HG03521 (cell line): ENCODE measurements around the gene SNPH.
"Not testable (repeated sequence)": the region's sequence is repeated elsewhere in the genome, so short reads cannot be mapped to it uniquely, and the experiment has no call there.

Experiments
- ATAC-seq: cut with Tn5 transposase; IDR thresholded peaks from one replicate; pipeline ENCODE4 v1.9.1; 2021; ENCODE audit warnings: mild to moderate bottlenecking, moderate library complexity; ENCODE audit not compliant: unreplicated experiment

SNPH gene, protein sequence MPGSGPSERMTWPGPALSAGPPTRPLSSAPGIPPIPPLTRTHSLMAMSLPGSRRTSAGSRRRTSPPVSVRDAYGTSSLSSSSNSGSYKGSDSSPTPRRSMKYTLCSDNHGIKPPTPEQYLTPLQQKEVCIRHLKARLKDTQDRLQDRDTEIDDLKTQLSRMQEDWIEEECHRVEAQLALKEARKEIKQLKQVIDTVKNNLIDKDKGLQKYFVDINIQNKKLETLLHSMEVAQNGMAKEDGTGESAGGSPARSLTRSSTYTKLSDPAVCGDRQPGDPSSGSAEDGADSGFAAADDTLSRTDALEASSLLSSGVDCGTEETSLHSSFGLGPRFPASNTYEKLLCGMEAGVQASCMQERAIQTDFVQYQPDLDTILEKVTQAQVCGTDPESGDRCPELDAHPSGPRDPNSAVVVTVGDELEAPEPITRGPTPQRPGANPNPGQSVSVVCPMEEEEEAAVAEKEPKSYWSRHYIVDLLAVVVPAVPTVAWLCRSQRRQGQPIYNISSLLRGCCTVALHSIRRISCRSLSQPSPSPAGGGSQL

DNA sequence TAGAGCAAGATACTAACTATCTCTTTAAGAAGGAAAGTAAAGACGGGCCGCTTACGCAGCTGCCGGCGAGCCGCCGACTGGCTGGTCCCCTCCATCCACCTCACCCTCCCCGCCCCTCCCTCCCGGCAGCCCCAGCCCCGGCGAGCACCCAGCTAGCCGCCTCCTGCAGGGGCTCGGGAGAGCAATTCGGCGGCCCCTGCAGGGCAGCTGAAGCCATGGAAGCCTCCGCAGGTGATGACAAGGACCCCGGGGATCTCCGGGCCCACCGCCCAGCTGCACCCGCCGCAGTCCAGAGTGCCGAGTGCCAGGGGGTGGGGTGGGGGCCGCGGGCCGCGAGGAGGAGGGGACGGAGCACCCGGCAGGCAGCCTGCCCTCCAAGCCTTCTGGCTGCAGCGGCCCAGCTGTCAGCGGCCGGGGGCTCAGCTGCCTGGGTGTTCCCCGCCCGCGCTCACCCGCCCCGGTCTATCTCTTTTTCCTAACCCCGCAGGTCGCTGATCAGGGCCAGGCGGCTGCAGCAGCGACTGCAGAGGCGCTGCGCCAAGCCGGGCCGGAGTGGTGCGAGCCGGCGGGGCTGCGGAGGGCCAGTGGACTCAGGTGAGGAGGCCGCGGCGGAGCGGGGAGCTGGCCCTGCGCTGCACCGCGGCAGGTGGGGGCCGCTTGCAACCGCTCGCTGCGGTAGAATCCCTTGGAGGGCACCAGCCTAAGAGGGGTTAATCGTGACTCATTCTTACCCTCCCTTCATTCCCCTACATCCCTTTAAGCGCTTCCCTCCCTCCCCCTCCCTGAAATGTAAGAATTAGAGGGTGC is at the start of gene SNPH:
Gene SNPH, plus strand, starts transcription at position 128 of the 807 bp plus-strand sequence. CDS start 29,946 bp downstream, outside the sequence.
- ATAC-seq, result peak; percentile 69

DNA sequence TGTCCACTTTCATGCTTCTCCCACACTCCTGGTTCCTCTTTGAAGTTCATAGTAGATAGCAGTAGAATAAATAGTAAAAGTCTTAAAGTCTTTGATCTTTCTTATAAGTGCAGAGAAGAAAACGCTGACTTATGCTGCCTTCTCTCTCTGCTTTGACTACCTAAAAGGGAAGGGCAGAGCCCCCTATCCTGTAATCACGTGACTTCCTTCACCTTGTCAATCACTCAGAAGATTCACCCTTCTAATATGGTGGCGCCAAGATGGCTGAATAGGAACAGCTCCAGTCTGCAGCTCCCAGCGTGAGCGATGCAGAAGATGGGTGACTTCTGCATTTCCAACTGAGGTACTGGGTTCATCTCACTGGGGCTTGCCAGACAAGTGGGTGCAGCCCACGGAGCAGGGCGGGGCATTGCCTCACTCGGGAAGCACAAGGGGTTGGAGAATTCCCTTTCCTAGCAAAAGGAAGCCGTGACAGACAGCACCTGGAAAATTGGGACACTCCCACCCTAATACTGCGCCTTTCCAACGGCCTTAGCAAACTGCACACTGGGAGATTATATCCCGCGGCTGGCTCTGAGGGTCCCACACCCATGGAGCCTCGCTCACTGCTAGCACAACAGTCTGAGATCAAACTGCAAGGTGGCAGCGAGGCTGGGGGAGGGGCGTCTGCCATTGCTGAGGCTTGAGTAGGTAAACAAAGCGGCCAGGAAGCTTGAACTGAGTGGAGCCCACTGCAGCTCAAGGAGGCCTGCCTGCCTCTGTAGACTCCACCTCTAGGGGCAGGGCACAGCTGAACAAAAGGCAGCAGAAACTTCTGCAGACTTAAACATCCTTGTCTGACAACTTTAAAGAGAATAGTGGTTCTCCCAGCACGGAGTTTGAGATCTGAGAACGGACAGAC is 49.3 kb upstream of the SNPH start:
- ATAC-seq, result not testable (repeated sequence)

DNA sequence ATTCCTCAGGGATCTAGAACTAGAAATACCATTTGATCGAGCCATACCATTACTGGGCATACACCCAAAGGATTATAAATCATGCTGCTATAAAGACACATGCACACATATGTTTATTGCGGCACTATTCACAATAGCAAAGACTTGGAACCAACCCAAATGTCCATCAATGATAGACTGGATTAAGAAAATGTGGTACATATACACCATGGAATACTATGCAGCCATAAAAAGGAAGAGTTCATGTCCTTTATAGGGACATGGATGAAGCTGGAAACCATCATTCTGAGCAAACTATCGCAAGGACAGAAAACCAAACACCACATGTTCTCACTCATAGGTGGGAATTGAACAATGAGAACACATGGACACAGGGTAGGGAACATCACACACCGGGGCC is 43.3 kb upstream of the SNPH start:
- not testable (repeated sequence) for ATAC-seq

DNA sequence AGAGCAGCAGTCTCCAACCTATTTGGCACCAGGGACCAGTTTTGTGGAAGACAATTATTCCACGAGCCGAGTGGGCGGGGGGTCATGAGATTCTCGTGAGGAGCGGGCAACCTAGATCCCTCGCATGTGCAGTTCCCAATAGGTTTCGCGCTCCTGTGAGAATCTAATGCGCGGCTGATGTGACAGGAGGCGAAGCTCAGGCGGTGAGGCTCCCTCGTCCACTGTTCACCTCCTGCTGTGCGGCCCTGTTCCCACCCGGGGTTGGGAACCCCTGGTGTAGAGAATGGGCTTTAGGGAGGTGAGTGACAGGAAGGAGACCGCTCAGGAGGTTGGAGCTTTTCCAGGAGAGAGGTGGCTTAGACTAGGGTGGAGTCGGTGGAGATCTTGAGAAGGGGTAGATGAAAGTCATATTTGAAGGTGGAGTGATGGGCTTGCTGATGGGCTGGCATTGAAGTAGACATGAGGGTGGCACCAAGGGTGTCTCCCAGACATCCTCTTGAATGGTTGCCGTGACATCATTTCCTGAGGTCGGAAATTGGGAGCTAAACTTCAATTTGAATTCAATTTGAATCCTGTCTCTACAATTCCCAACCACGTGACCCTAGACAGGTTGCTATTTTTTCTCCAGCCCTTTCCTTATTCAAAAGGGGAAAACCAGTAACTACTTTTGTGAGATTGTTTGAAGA is 41.7 kb upstream of the SNPH start:
- ATAC-seq, result no peak

DNA sequence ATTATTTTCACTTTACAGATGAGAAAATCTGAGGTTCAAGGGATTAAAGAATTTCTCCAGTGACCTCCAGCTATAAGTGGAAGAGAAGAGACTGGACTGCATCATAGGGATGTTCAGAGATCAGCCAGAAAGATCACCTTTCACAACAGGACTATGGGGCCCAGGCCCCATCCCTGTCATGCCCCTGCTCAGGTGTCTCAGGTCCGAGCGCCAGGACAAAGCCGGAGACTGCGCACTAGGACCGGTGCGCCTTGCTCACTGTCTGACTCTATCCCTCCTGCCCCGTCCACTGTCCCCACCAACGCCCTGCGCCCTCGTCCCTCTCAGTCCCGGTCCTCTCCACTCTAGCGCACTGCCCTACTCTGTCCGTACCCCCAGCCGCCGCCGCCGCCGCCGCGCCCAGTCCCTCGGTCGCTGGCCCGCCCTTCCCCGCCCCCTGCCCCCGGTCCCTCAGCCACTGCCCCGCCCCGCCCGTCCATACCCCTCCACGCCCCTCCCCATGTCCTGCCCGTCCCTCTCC is 40.8 kb upstream of the SNPH start:
- peak; percentile 8 for ATAC-seq

DNA sequence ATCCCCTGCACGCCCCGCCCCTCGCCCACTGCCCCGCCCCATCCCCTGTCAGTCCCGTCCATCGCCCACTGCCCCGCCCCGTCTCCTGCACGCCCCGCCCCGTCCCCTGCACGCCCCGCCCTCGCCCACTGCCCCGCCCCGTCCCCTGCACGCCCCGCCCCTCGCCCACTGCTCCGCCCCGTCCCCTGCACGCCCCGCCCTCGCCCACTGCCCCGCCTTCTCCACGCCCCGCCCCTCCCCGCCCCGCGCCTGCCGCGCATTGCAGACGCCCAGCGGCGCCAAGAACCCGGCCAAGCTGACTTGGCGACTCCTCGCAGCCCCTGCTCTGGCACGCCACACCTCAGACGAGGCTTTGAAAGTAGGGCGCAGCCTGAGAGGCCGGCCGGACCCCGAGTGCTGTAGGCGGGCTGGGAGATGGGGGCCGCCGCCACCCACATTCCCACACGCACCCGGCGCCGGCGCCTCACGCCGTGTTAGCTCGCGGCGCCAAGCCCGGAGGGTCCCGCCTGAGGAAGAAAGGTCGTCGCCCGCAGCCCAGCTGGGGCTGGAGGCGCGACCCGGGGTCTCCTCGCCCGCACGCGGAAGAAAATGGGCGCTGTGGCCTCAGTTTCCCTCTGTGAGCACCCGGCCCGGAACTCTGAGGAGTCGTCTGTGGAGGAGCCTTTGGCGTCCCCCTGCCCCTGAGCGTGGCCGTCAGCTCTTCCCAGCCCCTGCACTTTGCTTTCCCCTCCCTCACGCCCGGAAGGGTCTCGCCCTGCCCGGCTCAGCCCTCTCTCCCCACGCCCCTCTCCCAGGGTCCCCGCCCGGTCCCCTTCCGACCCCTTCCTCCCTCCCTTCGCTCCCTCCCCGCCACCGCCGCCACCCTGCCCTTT is 40.1 kb upstream of the SNPH start, which contains the start of gene RAD21L1:
Gene RAD21L1, plus strand, starts transcription at position 262 of the 872 bp plus-strand sequence. CDS start 2,410 bp downstream, outside the sequence.
- ATAC-seq, result peak; percentile 49

DNA sequence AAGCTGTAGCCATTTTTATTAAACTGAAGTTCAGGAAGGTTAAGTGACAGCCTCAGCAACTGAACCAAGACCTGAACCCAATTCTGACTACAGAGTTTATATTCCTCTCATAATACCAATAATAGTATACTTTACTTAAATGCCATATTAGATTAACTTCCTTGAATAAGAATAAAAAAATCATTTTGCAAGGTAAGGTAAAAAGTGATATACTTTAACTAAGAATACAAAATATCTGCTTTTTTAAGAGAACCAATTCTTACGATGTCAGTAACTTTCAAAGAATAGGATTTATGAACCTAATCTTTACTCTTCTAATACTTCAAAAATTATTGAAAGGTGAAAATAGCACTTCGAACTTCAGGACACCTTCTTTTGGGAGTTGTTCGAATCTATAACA is 36.6 kb upstream of the SNPH start:
- ATAC-seq, result no peak

DNA sequence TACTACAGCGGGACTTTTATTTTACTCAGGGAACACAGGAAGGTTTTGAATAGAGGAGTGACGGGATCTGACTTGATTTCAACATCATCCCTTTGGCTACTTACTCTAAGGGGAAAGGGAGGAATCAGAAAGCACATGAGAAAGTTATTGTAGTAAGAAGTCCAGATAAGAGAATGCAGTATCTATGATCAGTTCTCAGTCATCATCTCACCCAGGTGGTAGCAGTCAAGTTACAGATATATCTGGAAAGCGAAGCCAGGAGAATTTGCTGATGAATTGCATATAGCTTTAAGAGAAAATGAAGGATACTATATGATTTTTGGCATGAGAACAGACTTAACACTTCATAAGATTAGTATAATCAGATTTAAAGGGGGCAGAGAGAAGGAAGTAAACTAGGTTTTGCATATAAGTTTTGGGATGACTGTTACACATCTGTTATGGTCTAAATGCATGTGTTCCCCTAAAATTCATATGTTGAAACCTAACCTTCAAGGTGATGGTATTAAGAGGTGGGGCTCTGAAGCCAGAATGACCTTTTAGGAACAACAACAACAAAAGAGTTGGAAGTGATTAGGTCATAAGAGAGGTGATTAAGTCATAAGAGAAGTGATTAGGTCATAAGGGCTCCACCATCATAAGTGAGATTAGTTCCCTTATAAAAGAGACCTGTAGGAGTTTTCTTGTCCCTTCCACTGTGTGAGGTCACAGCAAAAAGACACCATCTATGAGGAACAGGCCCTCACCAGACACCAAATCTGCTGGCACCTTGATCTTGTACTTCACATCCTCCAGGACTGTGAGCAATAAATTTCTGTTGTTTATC is 33.6 kb upstream of the SNPH start:
- ATAC-seq, result no peak

DNA sequence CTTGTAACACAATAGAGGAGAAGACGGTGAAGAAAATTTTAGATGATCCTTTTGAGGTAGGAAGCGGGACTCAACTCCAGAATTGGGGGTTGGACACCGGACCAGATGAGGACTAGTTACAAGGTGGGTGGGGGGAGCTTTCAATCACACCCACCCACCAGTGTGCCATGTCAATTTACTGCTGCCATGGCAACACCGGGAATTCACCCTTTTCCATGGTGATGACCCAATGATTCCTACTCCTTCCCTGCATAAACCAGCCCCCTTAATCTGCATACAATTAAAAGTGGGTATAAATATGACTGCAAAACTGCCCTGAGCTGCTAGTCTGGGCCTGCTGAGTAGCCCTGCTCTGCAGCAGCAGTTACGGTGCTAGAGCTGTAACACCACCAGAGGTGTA is 25.5 kb upstream of the SNPH start:
- ATAC-seq, result no peak

DNA sequence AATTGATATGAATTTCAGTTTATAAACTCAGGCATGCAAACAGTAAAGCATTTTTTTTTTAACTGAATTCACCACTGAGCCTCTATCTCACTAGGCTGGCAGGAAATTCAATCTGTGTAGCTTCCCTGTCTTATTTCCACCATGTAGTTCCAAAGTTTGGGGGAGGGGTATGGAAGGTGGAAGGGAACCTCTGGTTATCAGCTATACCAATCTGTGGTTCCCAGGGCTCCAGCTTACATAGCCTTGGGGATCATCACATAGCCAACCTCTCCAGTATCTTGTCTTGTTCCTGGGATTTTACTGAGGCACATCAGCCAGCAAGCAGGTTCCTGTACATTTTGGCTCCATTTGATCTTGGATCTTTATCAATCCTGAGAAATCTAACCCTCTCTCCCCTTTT is 24.6 kb upstream of the SNPH start:
- ATAC-seq, result no peak

DNA sequence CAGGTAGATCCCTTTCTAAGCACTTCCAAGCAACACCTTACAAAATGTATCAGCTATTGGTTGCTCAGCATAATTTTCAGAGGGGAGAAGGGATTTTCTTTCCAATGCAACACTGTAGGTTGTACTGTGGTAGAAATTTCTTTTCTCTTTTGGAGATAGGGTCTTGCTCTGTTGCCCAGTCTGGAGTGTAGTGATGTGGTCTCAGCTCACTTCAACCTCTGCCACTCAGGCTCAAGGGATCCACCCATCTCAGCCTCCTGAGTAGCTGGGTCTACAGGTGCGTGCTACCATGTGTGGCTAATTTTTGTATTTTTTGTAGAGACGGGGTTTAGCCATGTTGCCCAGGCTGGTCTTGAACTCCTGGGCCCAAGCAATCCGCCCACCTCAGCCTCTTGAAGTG is 24.0 kb upstream of the SNPH start:
- ATAC-seq, result no peak

DNA sequence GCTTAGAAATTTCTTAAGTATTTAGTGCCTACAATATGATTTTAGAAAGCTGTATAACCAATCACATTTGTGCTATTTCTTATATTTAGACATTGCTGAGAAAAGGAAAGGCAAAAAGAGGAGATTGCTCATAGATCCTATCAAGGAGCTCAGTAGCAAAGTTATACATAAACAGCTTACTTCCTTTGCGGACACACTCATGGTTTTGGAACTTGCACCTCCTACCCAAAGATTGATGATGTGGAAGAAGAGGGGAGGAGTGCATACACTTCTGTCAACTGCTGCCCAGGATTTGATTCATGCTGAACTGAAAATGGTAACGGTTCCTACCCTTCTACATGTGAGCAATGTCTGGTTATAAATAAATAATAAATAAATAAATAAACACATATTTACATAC is 23.6 kb upstream of the SNPH start:
- ATAC-seq, result no peak

DNA sequence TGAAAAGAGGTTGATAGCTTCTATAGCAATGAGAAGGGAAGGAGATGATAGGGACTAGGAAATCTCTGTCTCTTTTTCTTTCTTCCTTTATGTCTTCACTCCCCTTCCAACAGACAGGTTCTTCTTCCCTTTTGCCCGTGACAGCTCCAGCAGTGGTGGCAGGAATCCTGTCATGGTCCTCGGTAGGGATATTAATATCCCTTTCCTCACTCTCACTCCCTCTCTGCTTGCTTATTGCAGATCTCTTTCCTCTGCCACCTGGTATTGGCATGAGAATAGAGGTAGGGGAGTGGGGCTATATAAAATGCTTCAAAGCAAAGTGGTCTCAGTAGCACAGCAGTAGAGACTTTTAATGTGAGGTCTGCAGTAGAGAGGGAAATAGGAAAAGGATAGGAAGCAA is 20.5 kb upstream of the SNPH start:
- ATAC-seq, result no peak

DNA sequence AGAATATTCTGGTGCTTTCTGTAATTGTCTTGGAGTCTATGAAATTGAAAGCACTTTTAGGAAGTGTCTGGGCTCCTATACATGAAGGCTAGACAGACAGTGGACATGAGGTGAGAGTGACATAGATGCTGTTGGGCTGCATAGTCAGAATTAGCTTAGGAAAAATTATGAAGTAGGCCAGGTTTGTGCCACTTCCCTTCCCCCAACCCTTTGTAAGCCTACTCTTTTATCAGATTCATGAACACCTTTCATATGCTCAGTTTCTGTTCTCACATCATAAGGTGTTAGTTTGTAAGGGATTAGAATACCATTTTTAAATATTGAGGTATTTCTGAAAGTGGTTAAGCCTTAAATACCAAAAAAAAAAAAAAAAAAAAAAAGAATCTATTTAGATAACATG is 18.4 kb upstream of the SNPH start:
- no peak for ATAC-seq

DNA sequence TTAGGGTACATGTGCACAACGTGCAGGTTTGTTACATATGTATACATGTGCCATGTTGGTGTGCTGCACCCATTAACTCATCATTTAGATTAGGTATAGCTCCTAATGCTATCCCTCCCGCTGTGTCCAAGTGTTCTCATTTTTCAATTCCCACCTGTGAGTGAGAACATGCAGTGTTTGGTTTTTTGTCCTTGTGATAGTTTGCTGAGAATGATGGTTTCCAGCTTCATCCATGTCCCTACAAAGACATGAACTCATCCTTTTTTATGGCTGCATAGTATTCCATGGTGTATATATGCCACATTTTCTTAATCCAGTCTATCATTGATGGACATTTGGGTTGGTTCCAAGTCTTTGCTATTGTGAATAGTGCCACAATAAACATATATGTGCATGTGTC is 15.8 kb upstream of the SNPH start:
- ATAC-seq, result not testable (repeated sequence)

DNA sequence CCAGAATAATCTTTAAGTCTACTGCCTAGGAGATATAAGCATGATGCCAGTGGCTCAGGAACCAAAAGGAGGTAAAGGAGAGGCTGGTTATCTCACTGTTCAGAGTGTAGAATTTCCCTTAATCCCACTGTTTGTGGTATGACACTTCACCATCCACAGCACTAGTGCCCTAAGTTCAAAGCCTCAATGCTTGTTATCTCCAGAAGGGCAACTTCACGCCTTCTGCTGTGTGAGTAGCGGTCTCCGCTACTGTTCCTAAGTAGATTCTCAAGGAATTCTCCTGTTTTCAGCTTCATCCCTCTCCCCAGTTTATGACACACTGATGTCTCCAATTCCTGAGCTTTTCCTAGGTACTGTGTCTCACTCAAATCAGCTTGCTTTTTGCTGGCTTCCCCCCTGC is 13.7 kb upstream of the SNPH start:
- ATAC-seq, result no peak

DNA sequence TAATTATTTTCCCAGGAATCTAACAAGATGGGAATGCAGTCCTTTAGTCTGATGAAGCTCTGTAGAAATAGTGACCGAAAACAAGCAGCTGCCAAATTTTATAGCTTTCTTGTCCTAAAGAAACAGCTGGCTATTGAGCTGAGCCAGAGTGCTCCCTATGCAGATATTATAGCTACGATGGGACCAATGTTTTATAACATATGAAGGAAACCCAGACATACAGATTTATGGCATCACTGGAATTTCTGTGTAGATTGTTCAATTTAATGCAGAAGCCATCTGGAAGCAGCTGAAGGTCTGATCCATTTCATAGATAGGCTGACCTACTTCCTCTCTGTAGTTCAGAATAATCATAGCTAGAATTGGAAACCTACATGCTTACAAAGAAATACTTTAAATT is 11.8 kb upstream of the SNPH start:
- ATAC-seq, result no peak

DNA sequence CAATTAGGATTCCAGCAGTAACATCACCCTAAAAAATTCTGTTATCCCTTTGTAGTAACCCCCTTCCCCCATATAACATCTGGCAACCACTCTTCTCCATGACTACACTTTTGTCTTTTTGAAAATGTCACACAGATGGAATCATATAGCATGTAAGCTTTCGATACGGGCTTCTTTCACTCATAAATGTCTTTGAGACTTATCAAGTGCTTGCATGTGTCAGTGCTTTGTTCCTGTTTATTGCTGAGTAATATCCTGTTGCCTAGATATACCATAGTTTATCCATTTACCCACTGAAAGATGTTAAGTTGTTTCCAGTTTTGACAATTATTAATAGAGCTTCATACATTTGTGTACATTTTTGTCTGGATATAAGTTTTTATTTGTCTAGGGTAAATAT is 10.4 kb upstream of the SNPH start:
- no peak for ATAC-seq
